Muscle of arm (tissue), 12 donors: ENCODE measurements around the gene TMEM132A. TPM values are rescaled to one million over a fixed set of nuclear protein-coding genes. Genes with fewer than 3 reads are reported as not detected.

ENCODE experiments used
- DNase-seq: peaks from one replicate; pipeline ENCODE4 v3.0.0-alpha.2; 2013
- polyA plus RNA-seq, 12 donors: library from polyadenylated mRNA; unstranded; fragments of 120-200 nt; gene quantifications; one replicate each; pipeline ENCODE4 v1.2.1, GENCODE V29; 2013; ENCODE audit not compliant: insufficient read length in 12 of 12

The TMEM132A gene
- polyA plus RNA-seq, 12 donors = 21.7 to 52.2 (median 35.2) TPM; not detected in 1

- no peak for DNase-seq
Observed at GRCh38 chr11:60936467-60937143, 12.3 kb downstream of the TMEM132A start.

- DNase-seq = no peak
Observed at GRCh38 chr11:60937144-60937527, 12.9 kb downstream of the TMEM132A start.

GRCh38 chr11:60937811-60938210 is 13.6 kb downstream of the TMEM132A start:
- DNase-seq = no peak

- no peak for DNase-seq
Observed at GRCh38 chr11:60938500-60938899, 14.2 kb downstream of the TMEM132A start.

- no peak for DNase-seq
Observed at GRCh38 chr11:60939301-60939700, 15.0 kb downstream of the TMEM132A start.

- DNase-seq = no peak
Observed at GRCh38 chr11:60939855-60940254, 15.6 kb downstream of the TMEM132A start.

GRCh38 chr11:60941371-60942119 is 17.3 kb downstream of the TMEM132A start:
- DNase-seq = no peak

- no peak for DNase-seq
Observed at GRCh38 chr11:60942219-60942618, 18.0 kb downstream of the TMEM132A start.

GRCh38 chr11:60942970-60943565 is 18.8 kb downstream of the TMEM132A start:
- DNase-seq = no peak

- DNase-seq = no peak
Observed at GRCh38 chr11:60944490-60945294, 20.4 kb downstream of the TMEM132A start.

- no peak for DNase-seq
Observed at GRCh38 chr11:60945295-60945667, 21.0 kb downstream of the TMEM132A start.

GRCh38 chr11:60946601-60947264 is 22.5 kb downstream of the TMEM132A start:
- no peak for DNase-seq

GRCh38 chr11:60947700-60948099 is 23.4 kb downstream of the TMEM132A start:
- DNase-seq = no peak

GRCh38 chr11:60948250-60948649 is 24.0 kb downstream of the TMEM132A start:
- DNase-seq = no peak

- no peak for DNase-seq
Observed at GRCh38 chr11:60950024-60950423, 25.8 kb downstream of the TMEM132A start.

GRCh38 chr11:60950933-60951605 is 26.8 kb downstream of the TMEM132A start:
- DNase-seq = no peak

GRCh38 chr11:60951606-60951903 is 27.3 kb downstream of the TMEM132A start:
- DNase-seq = no peak

GRCh38 chr11:60951904-60952741 is 27.9 kb downstream of the TMEM132A start, which contains the start of gene SLC15A3:
SLC15A3 (minus strand) TSS chr11:60952176; CDS start chr11:60951551, 625 bp downstream.
- DNase-seq = peak; percentile 70

- DNase-seq = no peak
Observed at GRCh38 chr11:60952742-60953170, 28.5 kb downstream of the TMEM132A start.

GRCh38 chr11:60953781-60954180 is 29.5 kb downstream of the TMEM132A start:
- no peak for DNase-seq
